Mammary epithelial cell (primary cell): Measurements from ENCODE around the gene NNMT.

Experiments
- EZH2 ChIP-seq: IDR thresholded peaks from 2 replicates; pipeline ENCODE4 v1.6.1; 2012; ENCODE audit warnings: low read length, inconsistent platforms, borderline replicate concordance
- TF ChIP-seq, protein P1 (sequence below), 2 donors: IDR thresholded peaks in 1 of 2; conservative IDR thresholded peaks in 1 of 2; 2 replicates each; pipeline ENCODE4 v1.5.1; 2011 to 2012; ENCODE audit warnings: inconsistent platforms in 2 of 2, low read length in 2 of 2, mild to moderate bottlenecking in 2 of 2, control low read depth in 1 of 2, low read depth in 1 of 2; ENCODE audit not compliant: insufficient read depth in 1 of 2; ENCODE audit errors: extremely low read depth in 1 of 2

DNA sequence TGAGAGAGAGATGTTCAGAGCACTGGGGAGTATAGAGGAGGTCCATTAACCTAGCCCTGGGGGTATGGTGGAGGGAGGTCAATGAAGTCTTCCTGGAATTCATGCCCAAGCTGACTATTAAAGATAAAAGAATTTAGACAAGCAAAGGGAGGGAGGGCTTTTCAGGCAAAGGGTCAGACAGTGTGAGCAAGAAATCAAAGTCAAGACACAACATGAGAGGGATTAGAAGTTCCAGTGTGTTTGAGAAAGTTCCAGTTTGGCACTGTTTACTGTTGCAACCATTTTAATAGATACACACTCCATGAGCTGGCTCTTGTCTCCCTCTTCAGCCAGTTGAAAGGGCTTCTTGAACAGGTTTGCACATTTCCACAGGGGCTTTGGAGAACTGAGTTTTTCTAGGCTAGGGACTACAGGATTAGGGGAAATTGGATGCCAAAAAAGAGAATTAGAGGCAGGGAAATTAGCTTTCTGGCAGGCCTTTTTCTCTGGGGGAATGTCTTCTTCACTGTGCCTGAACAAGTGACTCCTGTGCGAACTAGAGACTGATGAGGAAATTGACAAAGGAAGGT is 14.7 kb upstream of the NNMT start:
- TF ChIP-seq, protein P1, sequence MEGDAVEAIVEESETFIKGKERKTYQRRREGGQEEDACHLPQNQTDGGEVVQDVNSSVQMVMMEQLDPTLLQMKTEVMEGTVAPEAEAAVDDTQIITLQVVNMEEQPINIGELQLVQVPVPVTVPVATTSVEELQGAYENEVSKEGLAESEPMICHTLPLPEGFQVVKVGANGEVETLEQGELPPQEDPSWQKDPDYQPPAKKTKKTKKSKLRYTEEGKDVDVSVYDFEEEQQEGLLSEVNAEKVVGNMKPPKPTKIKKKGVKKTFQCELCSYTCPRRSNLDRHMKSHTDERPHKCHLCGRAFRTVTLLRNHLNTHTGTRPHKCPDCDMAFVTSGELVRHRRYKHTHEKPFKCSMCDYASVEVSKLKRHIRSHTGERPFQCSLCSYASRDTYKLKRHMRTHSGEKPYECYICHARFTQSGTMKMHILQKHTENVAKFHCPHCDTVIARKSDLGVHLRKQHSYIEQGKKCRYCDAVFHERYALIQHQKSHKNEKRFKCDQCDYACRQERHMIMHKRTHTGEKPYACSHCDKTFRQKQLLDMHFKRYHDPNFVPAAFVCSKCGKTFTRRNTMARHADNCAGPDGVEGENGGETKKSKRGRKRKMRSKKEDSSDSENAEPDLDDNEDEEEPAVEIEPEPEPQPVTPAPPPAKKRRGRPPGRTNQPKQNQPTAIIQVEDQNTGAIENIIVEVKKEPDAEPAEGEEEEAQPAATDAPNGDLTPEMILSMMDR (conservative IDR thresholded peaks at IDR 0.05 in 1 of 2, IDR thresholded peaks at IDR 0.05 in 1 of 2; ENCODE audit: extremely low read depth in 1 of 2, insufficient read depth in 1 of 2, low read depth in 1 of 2, low read length in 2 of 2) = no peak
- no peak for TF ChIP-seq EZH2
